8988T (cell line): ENCODE data around the gene TMEM63B.
A peak's percentile ranks its signal among the peaks of the same experiment; 100 is the strongest.
"Not testable (repeated sequence)": the region's sequence is repeated elsewhere in the genome, so short reads cannot be mapped to it uniquely, and the experiment has no call there.

Source experiments
- DNase-seq: peaks from one replicate; pipeline ENCODE4 v3.0.0; 2011

The TMEM63B gene

GRCh38 chr6:44117397-44118128 lies 9.8 kb upstream of the TMEM63B start:
- no peak for DNase-seq

- no peak for DNase-seq
Measured at GRCh38 chr6:44119704-44120262, 7.6 kb upstream of the TMEM63B start.

- DNase-seq: no peak
Measured at GRCh38 chr6:44120692-44121443, 6.5 kb upstream of the TMEM63B start.

- no peak for DNase-seq
Measured at GRCh38 chr6:44122801-44123200, 4.6 kb upstream of the TMEM63B start.

- no peak for DNase-seq
Measured at GRCh38 chr6:44123544-44123943, 3.8 kb upstream of the TMEM63B start.

- DNase-seq: peak; percentile 59
Measured at GRCh38 chr6:44126320-44127149, 819 bp upstream of the TMEM63B start.

- DNase-seq: peak; percentile 75
Measured at GRCh38 chr6:44128020-44128917, 915 bp downstream of the TMEM63B start.

GRCh38 chr6:44129841-44130322 lies 2.5 kb downstream of the TMEM63B start:
- DNase-seq: no peak

- no peak for DNase-seq
Measured at GRCh38 chr6:44131892-44132291, 4.5 kb downstream of the TMEM63B start.

- DNase-seq: no peak
Measured at GRCh38 chr6:44132476-44132875, 5.1 kb downstream of the TMEM63B start.

- peak; percentile 69 for DNase-seq
Measured at GRCh38 chr6:44133003-44133931, 5.9 kb downstream of the TMEM63B start.

- no peak for DNase-seq
Measured at GRCh38 chr6:44133981-44134711, 6.8 kb downstream of the TMEM63B start.

- no peak for DNase-seq
Measured at GRCh38 chr6:44135173-44135758, 7.9 kb downstream of the TMEM63B start.

GRCh38 chr6:44135875-44136274 lies 8.5 kb downstream of the TMEM63B start:
- no peak for DNase-seq

GRCh38 chr6:44138717-44139350 lies 11.5 kb downstream of the TMEM63B start:
- no peak for DNase-seq

- no peak for DNase-seq
Measured at GRCh38 chr6:44139351-44139743, 12.0 kb downstream of the TMEM63B start.

GRCh38 chr6:44142835-44143234 lies 15.5 kb downstream of the TMEM63B start:
- DNase-seq: no peak

- DNase-seq: no peak
Measured at GRCh38 chr6:44143731-44144130, 16.4 kb downstream of the TMEM63B start.

GRCh38 chr6:44144536-44144935 lies 17.2 kb downstream of the TMEM63B start:
- not testable (repeated sequence) for DNase-seq
